Measurements from ENCODE around the gene SECTM1.

Gene SECTM1

GRCh38 chr17:82281502-82282238 lies 51.9 kb downstream of the SECTM1 start:
- Mint-ChIP-seq H3K9me3 (ENCODE audit: low read depth) (no peaks in the 10 kb centered on the region), H3K36me3 (peaks cover 2% of the 10 kb centered on the region), H3K27me3 (no peaks in the 10 kb centered on the region), H3K4me1 (ENCODE audit: low read depth) (peaks cover 13% of the 10 kb centered on the region), H3K4me3 (no peak overlapping the region), H3K27ac (no peak overlapping the region)

- H3K9me3 Mint-ChIP-seq (ENCODE audit: low read depth) = no peaks in the 10 kb centered on the region
- H3K4me1 Mint-ChIP-seq (ENCODE audit: low read depth) = peaks cover 13% of the 10 kb centered on the region
- peaks cover 2% of the 10 kb centered on the region for H3K36me3 Mint-ChIP-seq
- H3K27me3 Mint-ChIP-seq = no peaks in the 10 kb centered on the region
- H3K4me3 Mint-ChIP-seq = no peak overlapping the region
- H3K27ac Mint-ChIP-seq = no peak overlapping the region
These were observed 52.5 kb downstream of the SECTM1 start for GRCh38 chr17:82281076-82281475.

DNA sequence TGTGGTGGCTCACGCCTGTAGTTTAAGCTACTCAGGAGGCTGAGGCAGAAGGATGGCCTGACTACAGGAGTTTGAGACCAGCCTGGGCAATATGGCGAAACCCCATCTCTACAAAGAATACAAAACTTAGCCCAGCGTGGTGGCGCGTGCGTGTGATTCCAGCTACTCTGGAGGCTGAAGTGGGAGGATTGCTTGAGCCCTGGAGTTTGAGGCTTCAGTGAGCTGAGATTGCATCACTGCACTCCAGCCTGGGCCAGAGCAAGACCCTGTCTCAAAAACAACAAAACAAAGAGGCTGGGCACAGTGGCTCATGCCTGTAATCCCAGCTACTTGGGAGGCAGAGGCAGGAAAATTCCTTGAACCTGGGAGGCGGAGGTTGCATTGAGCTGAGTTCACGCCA lies 53.0 kb downstream of the SECTM1 start:
- H3K27me3 Mint-ChIP-seq = no peaks in the 10 kb centered on the region
- no peak overlapping the region for H3K4me3 Mint-ChIP-seq
- peaks cover 13% of the 10 kb centered on the region for H3K4me1 Mint-ChIP-seq (ENCODE audit: low read depth)
- no peak overlapping the region for H3K27ac Mint-ChIP-seq
- peaks cover 2% of the 10 kb centered on the region for H3K36me3 Mint-ChIP-seq
- H3K9me3 Mint-ChIP-seq (ENCODE audit: low read depth) = no peaks in the 10 kb centered on the region

DNA sequence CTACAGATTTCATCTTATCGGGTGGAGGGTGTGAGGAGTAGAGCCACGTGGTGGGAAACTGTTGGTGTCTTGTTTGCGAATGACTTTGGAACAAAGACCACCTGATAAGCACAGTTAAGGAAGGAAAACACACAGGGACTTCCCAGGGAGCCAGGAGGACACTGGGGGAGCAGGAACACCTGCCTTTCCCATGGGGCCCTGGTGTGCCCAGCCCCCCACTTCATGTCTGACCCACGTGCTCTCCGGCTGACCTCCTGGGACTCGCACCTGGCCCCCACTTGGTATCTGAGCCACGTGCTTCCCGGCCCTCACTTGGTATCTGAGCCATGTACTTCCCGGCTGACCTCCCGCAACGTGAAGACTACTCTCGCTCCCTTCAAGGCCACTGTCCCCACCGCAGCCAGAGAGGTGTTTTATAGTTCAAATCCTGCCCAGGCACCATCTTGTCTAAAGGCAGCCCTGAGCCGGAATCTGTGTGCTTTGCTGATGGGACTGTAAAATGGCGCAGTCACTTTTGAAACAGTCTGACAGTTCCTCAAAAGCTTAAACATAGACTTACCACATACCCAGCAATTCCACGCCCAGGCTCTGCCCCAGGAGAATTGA lies 54.7 kb downstream of the SECTM1 start:
- no peak overlapping the region for H3K4me3 Mint-ChIP-seq
- no peaks in the 10 kb centered on the region for H3K27me3 Mint-ChIP-seq
- H3K27ac Mint-ChIP-seq = no peak overlapping the region
- peaks cover 2% of the 10 kb centered on the region for H3K36me3 Mint-ChIP-seq
- H3K9me3 Mint-ChIP-seq (ENCODE audit: low read depth) = no peaks in the 10 kb centered on the region
- peaks cover 13% of the 10 kb centered on the region for H3K4me1 Mint-ChIP-seq (ENCODE audit: low read depth)

- no peak overlapping the region for H3K4me3 Mint-ChIP-seq
- peaks cover 12% of the 10 kb centered on the region for H3K4me1 Mint-ChIP-seq (ENCODE audit: low read depth)
- no peak overlapping the region for H3K27ac Mint-ChIP-seq
- no peaks in the 10 kb centered on the region for H3K27me3 Mint-ChIP-seq
- H3K36me3 Mint-ChIP-seq = peaks cover 2% of the 10 kb centered on the region
- H3K9me3 Mint-ChIP-seq (ENCODE audit: low read depth) = no peaks in the 10 kb centered on the region
These were observed 55.3 kb downstream of the SECTM1 start for GRCh38 chr17:82278308-82278707.

GRCh38 chr17:82277851-82278250 lies 55.7 kb downstream of the SECTM1 start:
- H3K4me3 Mint-ChIP-seq = no peak overlapping the region
- H3K27me3 Mint-ChIP-seq = no peaks in the 10 kb centered on the region

GRCh38 chr17:82276938-82277337 lies 56.6 kb downstream of the SECTM1 start:
- Mint-ChIP-seq H3K27ac (no peak overlapping the region), H3K9me3 (ENCODE audit: low read depth) (no peaks in the 10 kb centered on the region), H3K27me3 (no peaks in the 10 kb centered on the region), H3K4me3 (no peak overlapping the region), H3K36me3 (peaks cover 5% of the 10 kb centered on the region), H3K4me1 (ENCODE audit: low read depth) (peaks cover 16% of the 10 kb centered on the region)

More at GRCh38 chr17:82277851-82278250, 55.7 kb downstream of the SECTM1 start:
- peaks cover 10% of the 10 kb centered on the region for H3K4me1 Mint-ChIP-seq (ENCODE audit: low read depth)
- peaks cover 2% of the 10 kb centered on the region for H3K36me3 Mint-ChIP-seq
- no peak overlapping the region for H3K27ac Mint-ChIP-seq
- H3K9me3 Mint-ChIP-seq (ENCODE audit: low read depth) = no peaks in the 10 kb centered on the region

GRCh38 chr17:82275326-82275725 lies 58.2 kb downstream of the SECTM1 start:
- no peak overlapping the region for H3K4me3 Mint-ChIP-seq
- H3K9me3 Mint-ChIP-seq (ENCODE audit: low read depth) = no peaks in the 10 kb centered on the region
- no peak overlapping the region for H3K27ac Mint-ChIP-seq
- H3K4me1 Mint-ChIP-seq (ENCODE audit: low read depth) = peaks cover 22% of the 10 kb centered on the region
- no peaks in the 10 kb centered on the region for H3K27me3 Mint-ChIP-seq
- peaks cover 6% of the 10 kb centered on the region for H3K36me3 Mint-ChIP-seq

- H3K4me1 Mint-ChIP-seq (ENCODE audit: low read depth) = peaks cover 31% of the 10 kb centered on the region
- peaks cover 8% of the 10 kb centered on the region for H3K36me3 Mint-ChIP-seq
- H3K27ac Mint-ChIP-seq = no peak overlapping the region
- no peaks in the 10 kb centered on the region for H3K9me3 Mint-ChIP-seq (ENCODE audit: low read depth)
- no peaks in the 10 kb centered on the region for H3K27me3 Mint-ChIP-seq
- H3K4me3 Mint-ChIP-seq = peak overlapping the region; percentile 90
These were observed 59.2 kb downstream of the SECTM1 start for GRCh38 chr17:82274134-82275020.

GRCh38 chr17:82273327-82274133 lies 60.0 kb downstream of the SECTM1 start, which contains the start of gene CSNK1D:
CSNK1D (minus strand) TSS chr17:82273700; CDS start chr17:82273381, 319 bp downstream.
- peaks cover 40% of the 10 kb centered on the region for H3K4me1 Mint-ChIP-seq (ENCODE audit: low read depth)
- peaks cover 8% of the 10 kb centered on the region for H3K36me3 Mint-ChIP-seq
- peak within 1 kb of the TSS; percentile 90 for H3K4me3 Mint-ChIP-seq
- H3K9me3 Mint-ChIP-seq (ENCODE audit: low read depth) = no peaks in the 10 kb centered on the region
- peak within 1 kb of the TSS; percentile 98 for H3K27ac Mint-ChIP-seq
- no peaks in the 10 kb centered on the region for H3K27me3 Mint-ChIP-seq

DNA sequence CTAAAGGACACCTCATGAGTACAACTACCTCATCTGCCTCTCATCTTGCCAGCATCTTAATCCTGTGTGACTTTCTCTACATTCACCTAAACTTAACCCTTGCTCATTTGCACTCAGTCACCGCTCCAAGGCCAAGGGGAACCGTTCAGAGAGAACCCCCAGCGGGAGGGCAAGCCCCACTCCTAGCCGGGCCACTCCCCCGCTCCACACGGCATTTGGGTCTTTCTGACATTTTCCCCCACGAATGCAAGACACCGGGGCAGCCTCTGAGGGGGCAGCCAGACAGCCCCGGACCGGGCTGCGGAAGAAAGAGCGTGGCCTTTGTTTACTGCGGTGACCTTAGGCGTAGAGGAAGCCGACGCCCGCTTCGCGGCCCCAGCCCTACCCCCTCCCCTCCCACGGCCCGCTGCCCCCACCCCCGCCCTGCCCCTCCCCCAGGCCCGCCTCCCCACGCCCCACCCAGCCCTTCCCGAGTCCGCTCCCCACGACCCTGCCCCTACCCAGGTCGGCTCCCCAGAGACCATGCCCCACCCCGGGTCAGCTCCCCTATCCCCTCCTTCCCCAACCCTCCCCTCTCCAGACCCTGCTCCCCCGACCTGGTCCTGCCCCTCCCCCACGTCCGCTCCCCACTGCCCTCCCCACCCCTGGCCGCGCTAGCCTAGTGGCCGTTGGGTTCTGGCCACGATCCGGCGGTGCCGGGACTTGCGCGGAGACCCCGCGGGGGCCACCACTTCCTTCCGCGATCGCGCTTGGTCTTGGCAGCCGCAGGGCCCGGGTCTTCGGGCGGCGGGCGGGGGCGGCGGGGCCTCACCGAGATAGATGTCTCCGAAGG lies 60.9 kb downstream of the SECTM1 start:
- Mint-ChIP-seq H3K4me3 (peak overlapping the region; percentile 90), H3K27ac (peak overlapping the region; percentile 92), H3K27me3 (no peaks in the 10 kb centered on the region), H3K36me3 (peaks cover 6% of the 10 kb centered on the region), H3K9me3 (ENCODE audit: low read depth) (no peaks in the 10 kb centered on the region), H3K4me1 (ENCODE audit: low read depth) (peaks cover 48% of the 10 kb centered on the region)

GRCh38 chr17:82271401-82271800 lies 62.2 kb downstream of the SECTM1 start:
- H3K27ac Mint-ChIP-seq = peak overlapping the region; percentile 92
- no peaks in the 10 kb centered on the region for H3K9me3 Mint-ChIP-seq (ENCODE audit: low read depth)
- H3K4me1 Mint-ChIP-seq (ENCODE audit: low read depth) = peaks cover 59% of the 10 kb centered on the region
- peaks cover 6% of the 10 kb centered on the region for H3K36me3 Mint-ChIP-seq
- peak overlapping the region; percentile 90 for H3K4me3 Mint-ChIP-seq
- no peaks in the 10 kb centered on the region for H3K27me3 Mint-ChIP-seq
